Measurements from ENCODE around the gene PCED1A. TPM values are rescaled to one million over a fixed set of nuclear protein-coding genes. Genes with fewer than 3 reads are reported as not detected.

The PCED1A gene, protein sequence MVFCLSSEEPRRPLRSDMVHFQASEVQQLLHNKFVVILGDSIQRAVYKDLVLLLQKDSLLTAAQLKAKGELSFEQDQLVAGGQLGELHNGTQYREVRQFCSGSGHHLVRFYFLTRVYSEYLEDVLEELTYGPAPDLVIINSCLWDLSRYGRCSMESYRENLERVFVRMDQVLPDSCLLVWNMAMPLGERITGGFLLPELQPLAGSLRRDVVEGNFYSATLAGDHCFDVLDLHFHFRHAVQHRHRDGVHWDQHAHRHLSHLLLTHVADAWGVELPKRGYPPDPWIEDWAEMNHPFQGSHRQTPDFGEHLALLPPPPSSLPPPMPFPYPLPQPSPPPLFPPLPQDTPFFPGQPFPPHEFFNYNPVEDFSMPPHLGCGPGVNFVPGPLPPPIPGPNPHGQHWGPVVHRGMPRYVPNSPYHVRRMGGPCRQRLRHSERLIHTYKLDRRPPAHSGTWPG
- polyA plus RNA-seq (ENCODE audit: insufficient read length in 10 of 10) = 10 to 100 TPM; 19.9 to 37.6 (median 26.2) TPM
- long read RNA-seq, donor 1 = 0 reads
- long read RNA-seq, donor 2, partial matches to known transcripts = 10 of 12 reads
- long read RNA-seq, donor 2, other reads (novel, unspliced or antisense) = 0 of 12 reads
- long read RNA-seq, donor 3 = 0 reads
- long read RNA-seq, donor 4, partial matches to known transcripts = 42 of 44 reads
- long read RNA-seq, donor 4, other reads (novel, unspliced or antisense) = 0 of 44 reads
- long read RNA-seq, donor 5, partial matches to known transcripts = 83 of 83 reads
- long read RNA-seq, donor 5, other reads (novel, unspliced or antisense) = 0 of 83 reads
- long read RNA-seq, donor 6, partial matches to known transcripts = 28 of 37 reads
- long read RNA-seq, donor 6, other reads (novel, unspliced or antisense) = 8 of 37 reads
- long read RNA-seq, donor 7, partial matches to known transcripts = 30 of 31 reads
- long read RNA-seq, donor 7, other reads (novel, unspliced or antisense) = 0 of 31 reads
- long read RNA-seq, donor 8, partial matches to known transcripts = 42 of 47 reads
- long read RNA-seq, donor 8, other reads (novel, unspliced or antisense) = 5 of 47 reads
- long read RNA-seq, donor 9, partial matches to known transcripts = 0 of 1 reads
- long read RNA-seq, donor 9, other reads (novel, unspliced or antisense) = 0 of 1 reads

DNA sequence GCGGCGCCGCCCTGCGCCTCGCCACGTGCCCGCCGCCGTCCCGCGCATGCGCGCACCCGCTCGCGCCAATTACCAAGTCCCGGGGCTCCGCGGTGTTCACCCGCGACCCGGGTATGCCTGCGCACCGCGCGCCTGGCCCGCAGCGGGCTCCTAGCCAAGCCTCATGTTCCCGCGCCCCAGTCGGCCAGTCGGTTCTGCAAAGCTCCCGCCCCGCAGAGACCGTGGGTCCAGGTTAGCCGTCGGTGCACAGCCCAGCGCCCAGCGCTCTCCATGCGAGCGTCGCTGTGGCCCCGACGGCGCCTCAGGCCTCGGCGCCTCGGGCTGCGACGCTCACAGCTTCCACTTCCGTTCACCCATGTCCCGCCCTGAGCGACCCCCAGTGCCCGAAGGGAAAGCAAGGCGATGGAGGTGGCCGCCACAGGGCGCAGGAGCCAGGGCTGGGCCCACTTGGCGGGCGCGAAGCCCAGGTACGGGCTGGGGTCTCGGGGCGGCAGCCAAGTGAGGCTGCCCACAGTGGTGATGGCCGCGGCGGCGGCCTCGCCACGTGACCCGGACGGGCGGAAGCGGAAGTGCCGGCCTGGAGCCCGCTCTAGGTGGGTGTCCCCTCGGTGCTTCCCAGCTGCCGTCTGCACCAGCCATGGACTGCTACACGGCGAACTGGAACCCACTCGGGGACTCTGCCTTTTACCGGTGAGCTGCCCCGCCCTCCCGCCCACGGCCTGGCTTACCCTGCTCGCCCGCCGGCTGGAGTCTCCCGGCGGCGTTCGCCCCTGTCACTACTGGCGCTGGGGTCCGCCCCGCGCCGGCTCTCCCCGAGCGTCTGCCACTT lies at the start of gene PCED1A, which contains the start of gene VPS16:
Gene PCED1A, minus strand, starts transcription at position 518 of the 829 bp plus-strand sequence. CDS start 743 bp downstream, outside the sequence.
Gene VPS16, plus strand, starts transcription at position 608 of the 829 bp plus-strand sequence. Its CDS starts 30 bp downstream, at position 638.
- DNase-seq = peak; percentile 85 to 97 (median 92)

DNA sequence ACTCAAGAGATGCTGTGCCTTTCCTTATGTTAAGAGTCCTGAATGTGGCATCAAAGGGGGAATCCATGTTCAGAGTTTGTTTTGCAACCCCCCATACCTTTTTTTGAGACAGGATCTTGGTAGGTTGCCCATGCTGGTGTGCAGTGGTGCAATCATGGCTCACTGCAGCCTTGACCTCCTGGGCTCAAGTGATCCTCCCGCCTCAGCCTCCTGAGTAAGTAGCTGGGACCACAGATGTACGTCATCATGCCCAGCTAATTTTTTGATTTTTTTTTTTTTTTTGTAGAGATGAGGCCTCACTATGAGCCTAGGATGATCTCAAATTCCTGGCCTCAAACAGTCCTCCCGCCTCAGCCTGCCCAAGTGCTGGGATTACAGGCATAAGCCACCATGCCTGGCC lies 49.3 kb upstream of the PCED1A start:
- DNase-seq = no peak

DNA sequence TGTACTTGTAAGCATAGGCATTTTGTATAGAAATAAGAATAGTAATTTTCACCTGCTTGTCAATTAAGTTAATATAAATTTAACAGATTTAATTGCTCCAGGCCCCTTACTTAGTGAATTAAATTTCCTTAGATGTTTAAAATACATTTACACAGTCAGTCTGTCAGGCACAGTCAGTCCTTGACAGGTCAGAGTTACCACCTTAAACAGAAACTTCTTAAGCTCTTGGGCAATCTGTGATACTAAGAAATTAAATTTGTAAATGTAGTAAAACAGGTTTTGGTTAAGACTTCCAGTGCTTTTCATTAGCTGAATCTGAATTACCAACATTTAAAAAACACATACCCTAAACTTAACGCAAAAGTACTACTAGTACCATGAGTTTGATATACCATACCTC lies 48.8 kb upstream of the PCED1A start:
- no peak for DNase-seq

DNA sequence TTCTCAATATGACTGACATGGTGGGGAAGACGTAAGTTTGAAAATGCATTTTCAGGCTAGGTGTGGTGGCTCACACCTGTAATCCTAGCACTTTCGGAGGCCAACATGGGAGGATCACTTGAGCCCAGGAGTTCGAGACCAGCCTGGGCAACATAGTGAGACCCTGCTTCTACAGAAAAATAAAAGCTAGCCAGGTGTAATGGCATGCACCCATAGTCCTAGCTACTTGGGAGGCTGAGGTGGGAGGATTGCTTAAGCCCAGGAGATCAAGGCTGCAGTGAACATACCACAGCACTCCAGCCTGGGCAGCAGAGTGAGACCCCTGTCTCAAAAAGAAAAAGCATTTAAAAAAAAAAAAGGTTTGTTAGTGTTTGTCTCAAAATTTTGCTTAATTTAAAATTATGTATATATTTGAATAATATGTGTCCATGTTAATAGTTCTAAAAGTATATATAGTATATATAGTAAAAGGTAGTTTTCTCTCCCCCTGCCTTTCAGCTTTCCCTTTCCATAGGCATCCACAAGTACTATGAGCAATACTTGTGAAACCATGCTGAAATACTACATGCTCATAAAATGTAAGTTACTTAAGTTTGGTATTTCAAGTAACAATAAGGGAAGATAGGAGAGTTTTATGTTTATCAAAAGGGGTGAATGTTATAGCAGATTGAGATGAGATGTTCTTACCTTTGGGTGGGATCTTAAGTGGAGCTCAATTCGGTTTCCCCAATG lies 47.9 kb upstream of the PCED1A start:
- no peak for DNase-seq

DNA sequence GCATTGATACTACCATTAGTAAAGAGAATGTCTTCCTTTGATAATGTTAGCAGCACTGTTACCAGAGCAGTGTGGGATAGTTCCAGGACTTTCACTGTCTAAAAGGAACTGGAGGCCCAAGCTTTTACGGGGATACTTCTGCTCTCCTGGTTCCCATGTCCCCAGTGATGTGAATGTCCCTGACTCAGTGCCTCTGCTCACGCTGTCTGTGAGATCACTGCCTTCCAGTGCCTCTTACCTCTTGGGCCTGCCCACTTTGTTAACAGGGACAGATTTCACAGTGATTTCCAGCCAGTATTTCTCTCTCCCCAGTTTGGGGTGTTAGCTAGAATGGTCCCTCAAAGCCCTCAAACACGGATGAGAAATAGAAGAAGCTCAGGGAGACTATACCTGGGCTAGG lies 47.3 kb upstream of the PCED1A start:
- no peak for DNase-seq

DNA sequence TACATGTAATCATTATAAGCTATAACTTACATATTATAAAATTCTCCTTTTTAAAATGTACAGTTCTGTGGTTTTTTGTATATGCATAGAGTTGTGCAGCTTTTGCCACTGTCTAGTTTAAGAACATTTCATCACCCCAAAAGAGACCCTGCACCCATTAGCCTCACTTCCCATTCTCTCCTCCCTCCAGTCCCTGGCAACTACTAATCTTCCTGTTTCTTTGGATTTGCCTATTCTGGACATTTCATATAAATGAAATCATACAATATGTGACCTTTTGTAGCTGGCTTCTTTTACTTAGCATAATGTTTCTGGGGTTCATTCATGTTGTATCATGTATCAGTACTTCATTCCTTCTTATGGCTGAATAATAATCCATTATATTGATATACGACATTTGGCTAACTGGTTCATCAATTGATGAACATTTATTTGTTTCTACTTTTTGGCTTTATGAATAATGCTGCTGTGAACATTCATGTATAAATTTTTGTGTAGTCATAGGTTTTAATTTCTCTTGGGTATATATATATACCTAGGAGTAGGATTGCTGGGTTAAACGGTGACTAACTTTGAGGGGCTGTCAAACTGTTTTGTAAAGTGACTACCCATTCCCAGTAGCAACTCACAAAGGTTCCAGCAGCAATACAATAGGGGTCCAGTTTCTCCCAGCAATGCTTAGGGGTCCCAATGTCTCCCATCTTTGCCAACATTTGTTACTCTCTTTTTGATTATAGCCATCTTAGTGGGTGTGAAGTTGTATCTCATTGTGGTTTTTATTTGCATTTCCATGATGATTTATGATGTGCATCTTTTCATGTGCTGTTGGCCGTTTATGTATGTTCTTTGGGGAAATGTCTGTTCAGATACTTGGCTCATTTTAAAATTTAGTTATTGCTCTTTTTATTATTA lies 43.5 kb upstream of the PCED1A start:
- peak in 1 of 3 donors; percentile 22 for DNase-seq

DNA sequence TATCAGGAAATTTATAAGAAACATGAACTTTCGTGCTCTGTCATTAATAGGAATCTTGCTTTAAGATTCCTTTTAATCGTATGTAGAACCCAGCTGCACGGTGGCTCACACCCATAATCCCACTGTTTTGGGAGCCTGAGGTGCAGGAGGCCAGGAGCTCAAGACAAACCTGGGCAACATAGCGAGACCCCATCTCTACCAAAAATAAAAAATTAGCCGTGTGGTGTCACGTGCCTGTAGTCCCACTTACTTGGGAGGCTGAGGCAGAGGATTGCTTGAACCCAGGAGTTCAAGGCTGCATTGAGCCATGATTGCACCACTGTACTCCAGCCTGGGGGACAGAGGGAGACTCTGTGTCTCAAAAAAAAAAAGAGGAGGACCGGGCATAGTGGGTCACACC lies 40.2 kb upstream of the PCED1A start:
- DNase-seq = no peak

DNA sequence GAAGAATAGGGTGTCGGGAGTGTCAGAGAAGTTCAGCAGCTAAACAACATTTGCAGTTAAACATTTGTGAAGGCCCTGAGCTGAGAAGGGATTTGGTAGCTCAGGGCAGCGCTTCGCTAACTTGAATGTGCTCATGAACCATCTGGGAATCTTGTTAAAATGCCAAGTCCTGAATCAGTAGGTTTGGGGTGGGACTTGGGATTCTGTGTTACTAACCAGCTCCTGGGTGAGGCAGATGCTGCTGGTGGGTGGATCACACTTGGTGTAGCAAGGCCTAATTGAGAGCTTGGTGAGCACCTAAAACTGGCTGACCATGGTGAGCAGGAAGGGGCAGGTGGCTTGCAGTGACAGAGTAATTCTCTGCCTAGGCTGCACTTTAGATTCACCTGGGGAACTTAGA lies 38.7 kb upstream of the PCED1A start:
- peak; percentile 58 to 76 (median 69) for DNase-seq

DNA sequence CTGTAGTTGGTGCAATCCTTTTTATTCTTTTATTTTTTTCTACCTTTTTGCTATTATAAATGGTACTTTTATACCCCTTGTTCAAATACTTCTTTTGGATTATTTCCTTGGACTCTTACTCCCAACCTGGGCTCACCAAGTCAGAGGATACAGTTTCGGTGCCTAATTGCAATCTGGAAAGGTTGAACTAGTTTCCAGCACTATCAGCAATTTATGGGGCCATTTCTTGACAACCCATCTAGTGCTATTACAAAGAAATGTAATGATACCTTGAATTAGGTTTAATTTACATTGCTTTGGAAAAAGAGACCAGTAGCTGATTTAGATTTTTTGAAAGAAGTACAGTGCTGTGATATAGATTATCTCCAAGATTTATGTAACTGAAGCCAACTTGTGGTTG lies 38.1 kb upstream of the PCED1A start:
- DNase-seq = no peak

DNA sequence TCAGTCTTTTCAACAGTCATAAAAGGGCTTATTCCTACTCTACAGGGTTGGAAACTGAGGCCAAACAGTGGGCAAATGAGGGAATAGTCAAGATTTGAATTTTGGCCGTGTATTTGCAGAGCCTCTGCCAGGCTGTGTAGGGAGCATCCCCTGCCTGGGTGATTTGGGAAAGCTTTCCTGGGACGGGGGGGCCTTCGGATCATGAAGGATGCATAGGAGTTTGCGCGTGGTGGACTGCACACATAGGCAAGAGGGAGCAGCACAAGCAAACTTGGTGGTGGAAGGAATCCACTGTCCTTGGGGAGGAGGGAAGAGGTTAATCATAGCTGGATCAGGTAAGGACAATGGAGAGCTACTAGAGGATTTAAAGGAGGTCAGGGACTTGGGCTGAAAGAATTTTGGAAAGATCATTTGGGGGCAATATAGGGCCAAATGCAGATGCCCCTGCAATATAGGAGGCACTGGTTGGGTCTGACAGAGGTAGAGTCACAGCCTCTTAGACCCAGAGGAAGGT lies 35.3 kb upstream of the PCED1A start:
- no peak for DNase-seq

DNA sequence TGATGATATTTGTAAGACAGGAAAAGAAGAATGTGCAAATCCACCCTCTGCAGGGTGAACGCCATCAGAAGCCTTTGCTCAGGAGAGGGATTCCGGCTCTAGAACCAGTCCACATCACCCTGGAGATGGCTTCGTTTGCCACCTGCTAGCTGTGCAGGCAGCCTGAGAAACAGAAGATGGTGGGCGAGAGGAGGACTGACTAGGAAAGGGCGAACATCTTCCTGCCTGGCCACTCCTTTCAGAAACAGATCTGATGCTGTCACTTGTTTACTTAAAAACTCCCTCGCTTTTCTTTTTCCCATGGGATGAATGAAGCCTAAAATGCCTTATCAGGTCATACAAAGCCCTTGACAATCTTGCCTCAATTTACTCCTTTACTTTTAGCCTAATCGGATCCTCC lies 34.0 kb upstream of the PCED1A start:
- DNase-seq = peak in 1 of 3 donors; percentile 31

DNA sequence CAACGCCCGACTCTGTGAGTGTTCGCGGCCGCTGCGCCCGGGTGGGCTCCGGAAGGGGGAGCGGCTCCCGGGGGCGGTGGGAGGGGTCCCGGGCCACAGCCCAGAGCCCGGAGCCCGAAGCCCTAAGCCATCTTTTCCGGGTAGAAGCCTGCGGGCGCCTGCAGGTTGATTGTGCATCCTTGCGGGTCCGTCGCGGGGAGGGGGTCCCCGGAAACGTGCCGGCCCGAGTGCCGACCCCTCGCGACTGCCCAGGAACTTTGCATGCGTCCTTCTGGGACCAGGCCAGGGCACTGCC lies 33.2 kb upstream of the PCED1A start:
- peak; percentile 40 to 84 (median 68) for DNase-seq

DNA sequence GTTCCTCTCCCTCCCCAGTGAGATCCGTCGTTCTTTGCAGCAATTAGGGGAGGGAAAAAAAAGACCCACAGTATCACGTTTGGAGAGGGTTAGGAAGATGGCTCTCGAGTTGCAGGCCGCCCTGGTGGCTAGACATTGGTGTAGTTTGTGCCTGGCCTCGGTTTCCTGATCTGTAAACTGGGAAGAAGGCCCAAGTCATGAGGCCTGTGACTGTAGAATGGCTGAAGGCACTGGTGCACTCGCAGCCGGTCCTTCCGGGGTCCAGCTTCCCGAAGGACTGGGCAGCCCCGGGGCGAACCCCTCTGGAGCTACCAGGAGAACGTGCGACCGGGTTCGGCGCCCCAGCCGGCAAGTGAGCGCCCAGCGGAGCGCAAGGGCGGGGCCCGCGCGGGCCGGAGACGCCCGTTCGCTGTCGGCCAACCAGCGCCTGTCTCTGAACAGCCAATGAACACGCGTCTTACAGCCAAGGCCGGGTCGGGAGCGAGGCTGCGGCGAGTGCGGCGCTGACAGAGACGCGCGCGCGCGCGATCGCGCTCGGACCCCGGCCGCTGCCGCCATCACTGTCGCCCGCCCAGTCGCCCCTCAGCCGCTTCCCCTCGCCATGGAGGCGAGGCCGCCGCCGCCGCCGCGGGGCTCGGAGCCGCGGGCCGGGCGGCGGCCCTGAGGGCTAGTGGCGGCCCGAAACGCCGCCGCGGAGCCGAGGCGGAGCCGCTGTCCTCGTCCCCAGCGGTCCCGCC lies 32.7 kb upstream of the PCED1A start, which contains the start of gene PTPRA:
Gene PTPRA, plus strand, starts transcription at position 472 of the 737 bp plus-strand sequence. CDS start 90,797 bp downstream, outside the sequence.
- peak; percentile 92 to 97 (median 95) for DNase-seq

DNA sequence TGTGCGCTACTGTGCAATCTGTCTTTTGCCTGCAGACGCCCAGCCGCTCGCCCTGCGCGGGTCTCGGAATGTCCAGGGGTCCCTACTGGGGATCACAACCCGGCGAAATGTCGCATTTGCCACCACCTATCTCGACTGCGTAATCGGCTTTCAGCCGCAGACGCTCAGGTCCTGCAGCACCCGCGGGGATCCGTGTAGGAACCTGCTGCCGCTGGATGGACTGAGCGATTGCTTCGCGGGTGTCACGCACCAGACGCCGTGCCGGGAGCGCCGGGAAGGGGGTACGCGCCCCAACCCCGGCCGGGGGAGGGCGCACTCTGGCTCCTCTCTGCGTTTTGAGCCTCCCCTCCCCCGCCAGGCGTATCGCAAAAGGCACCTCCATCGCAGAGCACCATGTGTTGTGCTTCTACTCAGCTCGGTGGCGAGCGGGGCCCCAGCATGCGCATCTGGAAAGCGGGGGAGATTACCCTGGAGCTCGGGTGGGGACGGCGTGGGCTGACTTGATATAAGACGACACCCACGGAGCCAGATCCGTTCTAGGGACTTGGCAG lies 32.1 kb upstream of the PCED1A start:
- DNase-seq = peak in 2 of 3 donors; percentile 47 to 81

DNA sequence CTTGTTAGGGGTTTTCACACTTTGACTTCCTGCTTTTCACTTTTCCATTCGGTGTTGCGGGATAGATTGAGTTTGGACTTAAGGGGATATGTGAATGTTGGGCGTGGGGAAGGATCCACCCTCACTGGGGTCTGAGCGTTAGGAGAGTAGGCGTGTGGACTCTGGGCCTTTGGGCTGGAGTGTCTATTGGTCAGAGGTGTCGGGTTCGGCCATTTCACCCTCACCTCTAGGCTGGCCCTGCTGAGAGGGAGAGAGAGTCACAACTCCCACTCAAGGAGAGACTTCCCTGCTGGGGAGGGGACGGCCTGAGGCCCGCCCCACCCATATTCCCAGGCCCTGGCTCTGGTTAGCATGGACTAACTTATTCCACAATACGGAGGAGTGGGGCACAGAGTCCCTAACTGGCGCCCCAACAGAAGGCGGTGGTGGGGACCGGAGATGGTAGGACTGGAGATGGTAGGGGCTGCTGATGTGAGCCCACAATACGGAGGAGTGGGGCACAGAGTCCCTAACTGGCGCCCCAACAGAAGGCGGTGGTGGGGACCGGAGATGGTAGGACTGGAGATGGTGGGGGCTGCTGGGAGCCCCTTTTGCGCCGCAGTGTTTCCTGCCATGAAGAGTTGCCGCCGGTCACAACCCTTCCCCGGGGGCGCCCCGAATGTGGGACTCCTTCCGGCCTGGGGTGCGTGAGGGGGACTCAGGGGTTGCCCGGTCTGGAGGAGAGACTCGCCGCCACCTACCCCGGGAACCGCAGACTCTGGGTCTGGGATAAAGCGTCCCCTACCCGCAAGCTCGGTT lies 31.4 kb upstream of the PCED1A start:
- DNase-seq = peak in 2 of 3 donors; percentile 24 to 61

DNA sequence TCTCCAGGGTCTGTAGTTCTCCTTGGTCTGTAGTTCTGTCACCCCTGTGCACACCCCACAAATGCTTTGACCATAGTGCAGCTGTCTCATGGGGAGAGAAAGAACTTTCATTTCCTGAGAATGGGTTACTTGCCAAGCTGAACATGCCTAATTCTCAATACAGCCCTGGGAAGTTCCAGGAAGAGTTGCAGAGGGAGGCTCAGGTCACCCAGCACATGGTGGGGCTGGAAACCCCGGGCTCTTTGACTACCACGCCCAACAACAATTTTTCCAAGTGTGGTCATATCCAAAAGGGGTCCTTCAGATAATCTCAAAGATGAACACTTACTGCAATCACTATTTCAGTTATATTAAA lies 30.6 kb upstream of the PCED1A start:
- peak in 2 of 3 donors; percentile 53 to 73 for DNase-seq

DNA sequence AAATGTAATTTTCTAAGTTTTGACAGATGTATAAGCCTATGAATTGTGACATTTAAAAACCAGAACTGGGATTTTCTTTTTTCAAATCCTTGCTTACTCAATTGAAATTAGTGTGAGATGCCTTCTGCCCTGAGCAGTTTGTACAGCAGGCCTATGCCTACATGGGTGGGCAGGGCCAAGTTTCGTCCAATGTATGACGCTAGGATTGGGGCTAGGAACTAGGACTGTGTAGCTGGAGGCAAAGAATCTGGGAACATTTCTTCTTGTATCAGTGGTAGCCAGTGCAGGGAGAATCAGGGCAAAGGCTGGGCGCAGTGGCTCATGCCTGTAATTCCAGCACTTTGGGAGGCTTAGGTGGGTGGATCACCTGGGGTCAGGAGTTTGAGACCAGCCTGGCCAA lies 28.9 kb upstream of the PCED1A start:
- DNase-seq = no peak

Measured in muscle of back (tissue), 13 donors.